ENCODE data around the gene NYNRIN. TPM values are rescaled to one million over a fixed set of nuclear protein-coding genes. Genes with fewer than 3 reads are reported as not detected.

The NYNRIN gene
- total RNA-seq, 1 experiment from 2014 or later: 16.6 TPM

- peaks cover 3% of the 10 kb centered on the region; the same call in 1 of the 2 replicates for H3K9me3 Mint-ChIP-seq
- H3K4me3 Mint-ChIP-seq: peak overlapping the region; percentile 88
- H3K27ac Mint-ChIP-seq: peak overlapping the region; percentile 99
- no peak for TF ChIP-seq GTF2I (CRISPR knock-in tag; conservative IDR thresholded peaks at IDR 0.05)
- no peak for TF ChIP-seq ZNF121 (CRISPR knock-in tag; IDR thresholded peaks at IDR 0.05)
- no peak for TF ChIP-seq JAZF1 (CRISPR knock-in tag; IDR thresholded peaks at IDR 0.05)
- TF ChIP-seq ZBTB21 (CRISPR knock-in tag; IDR thresholded peaks at IDR 0.05; ENCODE audit: borderline replicate concordance): no peak
- TF ChIP-seq ATF1 (CRISPR knock-in tag; IDR thresholded peaks at IDR 0.05): no peak
- TF ChIP-seq MLX (CRISPR knock-in tag; IDR thresholded peaks at IDR 0.05): no peak
- TF ChIP-seq ZNF671 (CRISPR knock-in tag; IDR thresholded peaks at IDR 0.05): no peak
- TF ChIP-seq KAT7 (CRISPR knock-in tag; IDR thresholded peaks at IDR 0.05; ENCODE audit: borderline replicate concordance): no peak
- no peak for TF ChIP-seq ERG (CRISPR knock-in tag; IDR thresholded peaks at IDR 0.05)
- TF ChIP-seq ZNF317 (CRISPR knock-in tag; IDR thresholded peaks at IDR 0.05; ENCODE audit: borderline replicate concordance, low read depth): no peak
- no peak for TF ChIP-seq ZNF416 (CRISPR knock-in tag; IDR thresholded peaks at IDR 0.05)
- ChIA-PET POLR2A (interaction anchor here (0.7 to 1.6 kb wide), 4 partner anchors 10 to 109 kb away, joined by 3 to 15 read pairs (median 6); partner anchors contain the start of gene NYNRIN), CTCF (interaction anchor here (0.7 to 3.6 kb wide), 12 partner anchors 10 to 226 kb away, joined by 3 to 60 read pairs (median 6); partner anchors contain the start of genes CBLN3, CIDEB, KHNYN and LTB4R)
- H3K36me3 Mint-ChIP-seq: peaks cover 28% of the 10 kb centered on the region
- peaks cover 10% of the 10 kb centered on the region for H3K4me1 Mint-ChIP-seq
- ATAC-seq: no peak
- DNase-seq (ENCODE audit: low spot score): no peak
- H3K27me3 Mint-ChIP-seq (ENCODE audit: low read depth): no peaks in the 10 kb centered on the region
These were observed 42.7 kb downstream of the NYNRIN start for GRCh38 chr14:24441485-24441884.

GRCh38 chr14:24441904-24442239 lies 43.1 kb downstream of the NYNRIN start:
- H3K27me3 Mint-ChIP-seq (ENCODE audit: low read depth): no peaks in the 10 kb centered on the region
- POLR2A ChIA-PET: interaction anchor here (0.7 to 1.6 kb wide), 5 partner anchors 11 to 109 kb away, joined by 3 to 15 read pairs (median 3); partner anchors contain the start of gene NYNRIN
- peaks cover 10% of the 10 kb centered on the region for H3K4me1 Mint-ChIP-seq
- H3K4me3 Mint-ChIP-seq: peak overlapping the region; percentile 88
- H3K27ac Mint-ChIP-seq: peak overlapping the region; percentile 99
- TF ChIP-seq ZMAT4 (CRISPR knock-in tag; IDR thresholded peaks at IDR 0.05): no peak
- TF ChIP-seq E2F4 (CRISPR knock-in tag; IDR thresholded peaks at IDR 0.05; ENCODE audit: borderline replicate concordance, low read depth): no peak
- TF ChIP-seq PRRX2 (CRISPR knock-in tag; IDR thresholded peaks at IDR 0.05): no peak
- 0 out of 2 replicates have a peak, but pooled peaks have one; percentile 10 for TF ChIP-seq ZNF281 (CRISPR knock-in tag; IDR thresholded peaks at IDR 0.05)
- 0 out of 2 replicates have a peak, but pooled peaks have one; percentile 62 for TF ChIP-seq EMX1 (CRISPR knock-in tag; IDR thresholded peaks at IDR 0.05)
- TF ChIP-seq FOXJ3 (CRISPR knock-in tag; IDR thresholded peaks at IDR 0.05; ENCODE audit: borderline replicate concordance): no peak
- no peak for TF ChIP-seq ZNF121 (CRISPR knock-in tag; IDR thresholded peaks at IDR 0.05)
- no peak for TF ChIP-seq TCF7 (CRISPR knock-in tag; IDR thresholded peaks at IDR 0.05; ENCODE audit: low read depth)
- no peak for TF ChIP-seq SMAD3 (CRISPR knock-in tag; IDR thresholded peaks at IDR 0.05; ENCODE audit: borderline replicate concordance)
- no peak for TF ChIP-seq ZNF263 (CRISPR knock-in tag; IDR thresholded peaks at IDR 0.05; ENCODE audit: low read depth)
- no peak for TF ChIP-seq ZNF423 (CRISPR knock-in tag; IDR thresholded peaks at IDR 0.05)
- no peak for TF ChIP-seq GRHL2 (CRISPR knock-in tag; IDR thresholded peaks at IDR 0.05; ENCODE audit: insufficient replicate concordance, severe bottlenecking)
- no peak for TF ChIP-seq ELF4 (CRISPR knock-in tag; IDR thresholded peaks at IDR 0.05; ENCODE audit: low read depth)
- CTCF ChIA-PET: interaction anchor here (0.7 to 3.6 kb wide), 12 partner anchors 11 to 226 kb away, joined by 3 to 60 read pairs (median 6); partner anchors contain the start of genes CBLN3, CIDEB, KHNYN and LTB4R
- DNase-seq (ENCODE audit: low spot score): no peak
- peak; percentile 12 for ATAC-seq
- H3K36me3 Mint-ChIP-seq: peaks cover 27% of the 10 kb centered on the region
- H3K9me3 Mint-ChIP-seq: peaks cover 3% of the 10 kb centered on the region; the same call in 1 of the 2 replicates

All from WTC11 (cell line).